CD1c-positive myeloid dendritic cell (primary cell): ENCODE measurements around the gene CAP2.
"Not testable (repeated sequence)": the region's sequence is repeated elsewhere in the genome, so short reads cannot be mapped to it uniquely, and the experiment has no call there.

Experiments used
- DNase-seq: peaks from one replicate; pipeline ENCODE4 v3.0.0-alpha.2; 2016; ENCODE audit errors: extremely low spot score

Gene CAP2

DNA sequence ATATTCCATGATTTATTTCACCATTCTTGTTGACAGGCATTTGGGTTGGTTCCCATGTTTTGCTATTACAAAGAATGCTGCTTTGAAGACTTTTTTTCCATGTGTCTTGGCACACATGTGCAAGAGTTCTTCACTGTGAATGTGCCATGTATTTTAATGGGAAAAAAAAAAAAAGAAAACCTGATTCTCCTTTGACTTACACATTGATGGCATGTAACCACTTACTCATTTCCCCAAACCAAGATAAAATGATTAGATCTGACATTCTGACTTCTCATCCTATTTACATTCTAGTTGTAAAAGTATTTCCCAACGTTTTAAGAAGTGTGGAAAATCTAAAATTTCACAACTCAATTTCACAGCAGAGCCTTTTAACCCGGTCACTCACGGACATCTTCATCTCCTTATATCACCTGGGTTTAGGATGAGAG is 4.4 kb downstream of the CAP2 start:
- DNase-seq: no peak

- DNase-seq: not testable (repeated sequence)
These were observed 12.0 kb downstream of the CAP2 start for GRCh38 chr6:17405181-17405943.

DNA sequence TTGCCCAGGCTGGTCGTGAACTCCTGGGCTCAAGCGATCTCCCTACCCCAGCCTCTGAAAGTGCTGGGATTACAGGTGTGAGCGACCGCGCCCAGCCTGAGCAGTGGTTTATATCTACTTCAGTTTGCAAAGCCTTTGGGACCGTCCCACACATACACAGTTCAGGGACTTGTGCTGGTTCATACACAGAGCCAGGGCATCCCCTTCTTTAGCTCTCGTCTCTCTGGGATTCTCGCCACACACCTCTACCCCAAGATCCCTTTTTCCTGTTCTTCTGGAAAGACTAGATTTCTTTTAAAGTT is 12.5 kb downstream of the CAP2 start:
- DNase-seq: no peak

GRCh38 chr6:17408081-17408480 is 14.7 kb downstream of the CAP2 start:
- no peak for DNase-seq

GRCh38 chr6:17410281-17410680 is 16.9 kb downstream of the CAP2 start:
- DNase-seq: no peak

DNA sequence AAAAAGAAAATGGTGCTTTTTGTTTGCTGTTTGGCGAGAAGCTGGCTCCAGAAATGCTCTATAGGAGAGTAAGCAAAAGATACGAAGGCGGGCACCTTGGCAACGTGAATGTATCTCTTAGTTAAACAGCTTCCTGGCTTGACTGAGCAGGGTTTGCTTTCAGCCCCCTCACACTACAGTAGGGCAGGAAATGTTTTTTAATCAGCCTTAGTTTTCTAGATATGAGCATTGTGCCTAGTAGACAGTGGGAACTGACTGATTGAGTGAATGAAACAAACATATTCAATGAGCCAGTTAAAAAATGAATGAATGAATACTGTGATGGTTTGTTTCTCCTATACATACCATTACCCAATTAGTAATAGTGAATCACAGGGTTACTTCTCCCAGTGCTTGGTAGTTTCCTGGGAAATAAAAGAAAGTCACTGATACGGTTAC is 19.9 kb downstream of the CAP2 start:
- DNase-seq: no peak

DNA sequence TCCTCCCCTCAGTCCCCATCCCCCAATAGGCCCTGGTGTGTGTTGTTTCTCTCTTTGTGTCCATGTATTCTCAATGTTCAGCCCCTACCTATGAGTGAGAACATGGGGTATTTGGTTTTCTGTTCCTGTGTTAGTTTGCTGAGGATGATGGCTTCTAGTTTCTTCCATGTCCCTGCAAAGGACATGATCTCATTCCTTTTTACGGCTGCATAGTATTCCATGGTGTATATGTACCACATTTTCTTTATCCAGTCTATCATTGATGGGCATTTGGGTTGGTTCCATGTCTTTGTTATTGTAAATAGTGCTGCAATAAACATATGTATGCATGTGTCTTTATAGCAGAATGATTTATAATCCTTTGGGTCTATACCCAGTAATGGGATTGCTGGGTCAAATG is 21.0 kb downstream of the CAP2 start:
- DNase-seq: not testable (repeated sequence)

DNA sequence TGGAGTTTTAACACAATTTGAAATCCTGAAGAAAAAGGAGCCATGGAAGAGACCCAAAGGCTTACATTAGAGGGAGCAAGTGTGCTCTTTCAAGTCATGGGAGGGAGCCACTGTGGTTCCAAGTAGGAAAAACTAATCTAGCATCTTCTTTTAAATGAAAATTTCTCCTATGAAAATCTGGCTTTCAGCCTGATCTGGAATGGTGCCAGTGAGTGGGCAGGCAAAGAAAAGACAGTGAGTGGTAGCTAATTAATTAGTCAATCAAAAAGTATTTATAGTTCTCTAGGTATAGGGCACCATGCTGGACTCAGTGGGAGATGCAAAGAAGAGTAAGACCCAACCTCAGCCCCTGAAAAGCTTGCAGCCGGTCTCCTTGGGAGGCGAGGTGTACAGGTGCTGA is 21.9 kb downstream of the CAP2 start:
- DNase-seq: no peak

GRCh38 chr6:17416806-17417205 is 23.4 kb downstream of the CAP2 start:
- no peak for DNase-seq

DNA sequence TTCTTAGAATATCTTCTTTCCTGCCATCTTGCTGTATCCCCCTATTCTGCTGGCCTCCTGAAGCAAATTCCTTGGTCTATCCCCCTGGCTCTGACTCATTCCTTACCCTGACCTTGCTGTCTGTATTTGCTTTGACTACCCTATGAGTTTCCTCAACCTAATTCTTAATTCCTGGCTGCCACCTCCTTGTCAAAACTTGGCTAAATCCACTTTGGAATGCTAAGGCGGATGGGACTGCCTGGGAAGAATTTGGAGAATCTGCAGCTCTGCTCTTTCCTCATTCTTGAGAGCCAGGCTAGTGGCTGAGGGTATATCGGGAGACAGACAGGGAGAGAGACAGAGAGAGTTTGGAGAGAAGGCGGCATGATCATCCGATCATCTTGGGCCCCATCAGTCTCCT is 24.4 kb downstream of the CAP2 start:
- DNase-seq: no peak

DNA sequence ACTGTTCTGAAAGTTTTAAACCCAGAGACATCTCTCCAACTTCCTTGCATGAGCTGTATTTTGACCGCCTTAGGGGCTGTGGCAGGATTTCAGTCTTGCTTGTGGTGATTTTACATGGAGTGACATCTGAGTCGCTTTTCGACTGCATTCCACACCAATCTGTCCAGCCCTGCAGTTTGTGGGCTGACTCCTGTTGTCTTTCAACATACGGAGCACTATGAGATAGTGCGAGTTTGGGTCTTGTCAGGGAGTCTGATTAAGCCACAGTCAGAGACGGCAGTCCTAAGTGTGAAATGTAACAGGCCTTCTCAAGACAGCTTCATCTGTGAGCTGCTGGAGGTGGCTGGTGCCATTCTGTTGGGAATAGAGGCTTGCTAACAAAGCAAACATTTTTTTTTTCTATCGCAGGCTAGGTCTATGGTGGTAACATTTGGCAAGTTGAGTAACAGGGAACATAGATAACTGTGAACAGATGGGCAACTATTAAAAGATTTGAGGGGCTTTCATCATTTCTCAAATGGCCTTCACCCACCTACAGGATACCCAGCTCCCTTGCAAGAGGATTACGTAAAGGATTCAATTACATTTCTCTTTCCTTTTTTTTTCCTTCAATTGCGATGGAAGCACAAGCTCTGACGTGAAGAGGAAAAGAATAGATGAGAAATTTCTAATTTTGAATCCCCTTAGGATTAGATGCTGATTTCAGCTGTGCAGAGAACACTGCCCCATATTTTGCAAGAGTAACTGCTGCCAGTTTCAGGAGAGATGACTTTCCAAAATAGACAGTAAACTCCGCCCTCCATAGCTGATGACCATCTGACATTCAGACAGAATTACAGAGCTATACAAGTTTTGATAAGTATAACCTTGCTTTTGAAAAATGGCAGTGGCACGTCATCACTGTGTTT is 25.1 kb downstream of the CAP2 start:
- DNase-seq: no peak

DNA sequence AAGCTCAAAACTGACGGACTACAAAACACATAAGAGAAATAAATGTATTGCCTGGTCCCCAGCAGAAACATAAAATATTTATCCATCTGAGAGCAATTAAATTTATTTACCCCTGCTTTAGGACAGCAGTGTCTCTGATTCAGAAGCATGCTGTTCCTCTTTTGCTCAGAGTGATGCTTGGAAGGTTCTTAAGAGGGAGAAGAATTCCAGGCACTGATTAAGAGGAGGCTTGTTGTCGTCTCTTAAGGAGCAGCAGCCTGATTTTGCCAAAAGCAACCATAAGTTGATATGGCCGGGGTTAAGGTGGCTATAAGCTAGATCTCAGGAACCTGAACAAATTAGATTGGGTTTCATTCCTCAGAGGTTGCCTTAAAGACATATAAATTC is 25.8 kb downstream of the CAP2 start:
- DNase-seq: no peak

DNA sequence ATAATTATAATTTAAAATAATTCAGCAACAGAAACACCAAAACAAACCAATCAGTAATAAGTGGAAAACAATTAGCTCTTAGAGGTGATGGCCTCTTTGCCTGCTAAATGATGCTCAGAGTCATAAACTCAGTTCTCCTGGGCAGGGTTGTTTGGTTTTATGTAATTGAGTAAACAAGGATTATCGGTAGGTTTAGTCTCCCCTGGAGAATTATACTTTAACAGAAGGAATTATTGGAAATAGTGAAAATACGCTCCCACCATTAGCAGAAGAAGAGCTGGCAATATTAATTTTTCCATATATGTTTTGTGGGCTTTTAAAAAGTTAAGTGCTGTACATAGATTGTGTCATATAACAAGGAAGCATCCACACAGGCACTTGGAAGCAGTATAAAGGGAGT is 27.0 kb downstream of the CAP2 start:
- no peak for DNase-seq

DNA sequence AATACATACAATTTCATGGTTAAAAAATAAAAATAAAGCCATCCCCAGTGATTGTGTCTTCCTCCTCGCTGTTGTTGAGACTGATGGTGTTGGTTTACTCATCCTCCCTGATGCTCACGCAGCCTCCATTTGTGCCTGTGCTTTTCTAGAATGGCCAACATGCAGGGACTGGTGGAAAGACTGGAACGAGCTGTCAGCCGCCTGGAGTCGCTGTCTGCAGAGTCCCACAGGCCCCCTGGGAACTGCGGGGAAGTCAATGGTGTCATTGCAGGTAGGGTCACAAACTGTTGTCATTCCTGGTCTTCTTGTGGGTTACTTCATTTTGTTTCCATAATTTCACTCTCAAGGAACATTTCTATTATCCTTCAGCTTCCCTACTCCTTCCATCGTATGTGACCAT is 28.0 kb downstream of the CAP2 start:
- DNase-seq: no peak

DNA sequence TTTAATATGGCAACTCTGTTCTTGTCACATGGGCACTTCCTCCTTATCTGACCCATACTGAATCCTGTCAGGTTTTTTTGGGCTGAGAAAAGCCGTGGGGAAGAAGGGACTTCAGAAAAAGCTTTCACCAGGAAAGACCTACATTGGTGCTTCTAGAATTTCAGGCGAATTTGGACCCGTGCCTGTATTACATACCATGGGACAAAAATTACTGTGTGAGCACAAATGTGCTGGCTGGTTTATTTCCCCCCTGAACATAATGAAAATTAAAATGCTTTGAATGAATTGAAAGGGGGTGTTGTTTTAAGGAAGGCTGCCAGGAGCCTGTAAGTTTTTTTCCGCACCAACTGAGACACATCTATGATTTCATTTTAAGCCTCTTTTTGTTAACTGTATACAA is 29.6 kb downstream of the CAP2 start:
- no peak for DNase-seq

GRCh38 chr6:17427062-17427461 is 33.7 kb downstream of the CAP2 start:
- DNase-seq: no peak

DNA sequence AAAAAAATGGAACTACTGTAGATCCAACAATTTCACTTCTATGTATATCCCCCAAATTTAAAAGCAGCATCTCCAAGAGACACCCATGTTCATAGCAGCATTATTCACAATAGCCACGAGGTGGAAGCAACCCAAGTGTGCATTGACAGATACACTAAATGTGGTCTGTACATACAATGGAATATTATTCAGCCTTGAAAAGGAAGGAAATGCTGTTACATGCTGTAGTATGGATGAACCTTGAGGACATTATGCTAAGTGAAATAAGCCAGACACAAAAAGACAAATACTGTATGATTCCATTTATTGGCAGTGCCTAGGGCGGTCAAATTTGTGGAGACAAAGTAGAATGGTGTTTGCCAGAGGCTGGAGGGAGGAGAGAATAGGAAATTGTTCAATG is 34.2 kb downstream of the CAP2 start:
- DNase-seq: no peak

DNA sequence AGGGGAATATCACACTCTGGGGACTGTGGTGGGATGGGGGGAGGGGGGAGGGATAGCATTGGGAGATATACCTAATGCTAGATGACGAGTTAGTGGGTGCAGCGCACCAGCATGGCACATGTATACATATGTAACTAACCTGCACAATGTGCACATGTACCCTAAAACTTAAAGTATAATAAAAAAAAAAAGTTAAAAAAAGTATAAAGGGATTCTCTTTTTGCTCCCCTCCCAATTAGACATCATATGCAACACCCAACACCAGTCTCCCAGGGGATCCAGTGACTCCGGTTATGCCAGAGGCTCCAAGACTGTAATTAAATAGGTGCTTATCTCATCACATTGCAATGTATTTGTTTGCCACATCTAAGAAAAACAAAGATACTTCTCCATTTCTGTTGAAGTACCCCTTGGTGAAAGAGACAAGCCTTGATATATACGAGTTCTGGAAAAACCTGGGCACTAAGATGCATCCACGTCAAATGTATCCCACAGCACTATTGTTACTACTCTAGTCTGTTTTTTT is 35.3 kb downstream of the CAP2 start:
- not testable (repeated sequence) for DNase-seq

DNA sequence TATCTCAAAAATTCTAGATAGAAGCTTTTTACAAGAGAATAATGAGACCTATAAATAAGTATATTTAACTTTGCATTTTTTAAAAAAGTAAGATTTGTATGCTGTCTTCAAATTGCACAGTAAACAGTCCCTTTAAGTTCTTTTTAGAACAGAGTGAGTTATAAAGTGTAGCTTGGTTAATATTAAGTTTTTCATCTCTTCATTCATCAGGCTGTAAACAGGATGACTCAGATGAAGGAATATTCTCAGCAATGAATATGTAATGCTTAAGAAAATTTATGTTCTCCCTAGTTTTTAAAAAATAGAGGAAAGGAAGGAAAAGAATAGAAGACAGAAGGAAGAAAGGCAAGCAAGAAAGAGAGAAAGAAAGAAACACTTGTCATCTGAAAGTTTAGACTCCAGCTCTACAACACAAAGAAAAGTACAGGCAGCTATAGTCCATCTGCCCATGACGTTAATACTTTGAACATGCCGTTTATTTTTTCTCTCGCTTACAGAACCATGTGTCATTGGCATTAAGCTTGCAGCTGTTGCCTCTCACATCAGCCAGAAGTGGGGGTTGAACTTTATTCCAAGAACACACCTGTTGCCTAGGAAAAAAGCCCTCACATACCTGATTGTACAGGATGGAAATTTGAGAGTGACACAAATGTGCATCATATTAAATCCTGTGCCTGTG is 36.1 kb downstream of the CAP2 start:
- DNase-seq: no peak

DNA sequence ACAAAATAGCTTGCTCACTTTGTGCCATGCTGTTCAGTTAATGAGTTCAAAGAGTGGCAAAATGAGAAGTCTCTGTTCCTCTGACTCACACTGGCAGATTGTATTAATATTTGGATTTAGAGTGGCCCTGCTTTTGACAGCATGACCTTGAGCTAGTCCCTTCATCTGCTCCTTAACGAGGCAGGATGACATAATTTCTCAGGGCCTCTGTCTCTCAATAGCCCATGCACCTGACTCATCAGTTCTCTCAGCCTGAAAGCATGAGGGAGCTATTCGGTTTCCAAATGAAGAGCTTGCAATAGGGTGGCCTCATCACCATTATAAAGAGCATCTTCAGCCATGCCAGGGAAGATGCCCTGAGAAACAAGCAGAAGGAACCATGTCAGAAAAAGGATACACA is 38.2 kb downstream of the CAP2 start:
- DNase-seq: no peak

GRCh38 chr6:17432356-17432755 is 39.0 kb downstream of the CAP2 start:
- DNase-seq: no peak

GRCh38 chr6:17439243-17439993 is 46.0 kb downstream of the CAP2 start:
- no peak for DNase-seq
